ENCODE measurements around the gene ADGRL4.
"Not testable (repeated sequence)": the region's sequence is repeated elsewhere in the genome, so short reads cannot be mapped to it uniquely, and the experiment has no call there.

The ADGRL4 gene

DNA sequence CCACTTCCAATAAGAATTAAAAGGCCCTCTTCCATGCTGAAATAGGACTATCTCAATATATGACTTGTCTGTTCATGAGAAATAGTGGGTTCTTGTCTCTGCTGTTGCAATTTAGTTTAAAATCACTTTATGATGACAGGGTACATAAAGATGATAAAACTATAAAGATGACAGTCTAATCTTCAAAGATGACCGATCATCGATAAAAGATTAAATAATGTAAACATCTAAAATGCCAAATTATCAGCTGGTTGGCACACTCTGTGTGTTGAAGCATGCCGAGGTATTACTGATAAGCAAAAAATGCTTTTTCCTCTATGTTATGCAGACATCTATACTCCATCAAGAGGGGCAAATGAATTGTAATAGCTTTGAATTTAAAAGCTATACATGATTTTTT lies 89.5 kb downstream of the ADGRL4 start:
- no peak for DNase-seq (ENCODE audit: low spot score)

DNA sequence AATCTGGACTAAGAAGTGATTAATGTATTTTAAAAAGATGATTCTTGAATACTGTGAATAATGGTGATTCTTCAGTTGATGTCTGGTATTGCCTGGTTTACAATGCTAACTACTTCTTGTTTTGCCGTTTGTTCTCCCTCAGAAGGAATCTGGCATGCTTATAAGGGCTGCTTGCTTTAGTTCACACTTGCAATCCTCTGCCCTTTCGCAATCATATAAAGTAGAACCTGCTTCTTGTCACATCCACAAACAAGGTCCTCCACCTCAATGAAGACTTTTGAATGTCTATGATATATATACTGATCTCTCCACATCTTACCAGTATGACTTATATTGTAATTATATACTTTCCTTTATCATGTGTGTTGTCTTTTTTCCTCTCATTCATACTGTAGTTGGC lies 92.6 kb downstream of the ADGRL4 start:
- no peak for DNase-seq (ENCODE audit: low spot score)

DNA sequence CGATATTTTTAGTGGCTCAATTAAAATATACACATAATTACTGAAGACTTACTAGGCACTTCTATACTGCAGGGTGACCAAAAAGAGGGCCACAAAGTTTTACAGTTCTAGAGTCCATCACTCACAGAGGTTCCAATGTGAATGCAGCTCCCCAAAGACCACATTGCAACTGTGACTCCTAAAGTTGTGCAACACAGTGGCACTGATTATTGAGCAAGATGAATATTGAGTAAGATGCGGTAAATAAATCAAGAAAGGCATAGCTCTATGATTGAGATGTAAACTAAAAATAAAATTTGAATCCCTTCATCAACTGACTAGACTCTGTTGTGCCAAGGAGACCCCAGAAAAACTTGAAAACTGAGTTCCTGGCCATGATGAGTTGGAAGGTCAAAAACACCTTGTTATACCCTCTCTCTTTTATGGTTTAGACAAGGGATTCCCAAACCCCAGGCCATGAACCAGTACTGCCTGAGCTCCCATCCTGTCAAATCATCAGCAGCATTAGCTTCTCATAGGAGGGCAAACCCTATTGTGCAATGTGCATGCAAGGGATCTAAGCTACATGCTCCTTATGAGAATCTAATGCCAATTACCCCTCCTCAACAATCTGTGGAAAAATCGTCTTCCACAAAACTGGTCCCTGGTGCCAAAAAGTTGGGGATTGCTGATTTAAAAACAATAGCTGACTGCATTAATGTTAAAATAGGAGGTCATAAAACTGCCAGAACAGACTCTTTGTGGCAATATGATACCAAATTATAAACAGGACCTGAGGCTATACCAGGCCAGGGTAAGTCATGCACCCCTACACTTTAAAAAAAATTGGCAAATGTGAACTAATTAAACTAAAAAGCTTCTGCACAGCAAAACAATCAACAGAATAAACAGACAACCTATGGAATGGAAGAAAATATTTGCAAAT lies 94.3 kb downstream of the ADGRL4 start:
- no peak for DNase-seq (ENCODE audit: low spot score)

DNA sequence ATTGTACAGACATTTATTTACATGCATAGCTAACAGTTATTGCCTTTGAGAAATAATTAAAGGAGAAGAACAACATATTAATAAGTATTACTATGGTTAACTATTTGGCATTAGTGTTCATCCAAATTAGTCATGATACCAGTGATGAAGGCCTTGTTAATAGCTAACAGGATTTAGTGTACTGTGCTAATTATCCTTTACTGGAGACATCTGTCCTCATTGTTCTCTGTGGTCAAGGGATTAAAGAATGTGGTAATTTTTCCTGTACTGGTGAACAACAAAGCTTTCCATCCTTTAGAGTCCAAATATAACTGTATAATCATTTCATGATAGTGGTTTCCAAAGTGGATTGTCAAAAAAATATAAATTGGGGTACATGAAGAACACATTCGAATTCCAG lies 103.9 kb downstream of the ADGRL4 start:
- DNase-seq (ENCODE audit: low spot score) = no peak

DNA sequence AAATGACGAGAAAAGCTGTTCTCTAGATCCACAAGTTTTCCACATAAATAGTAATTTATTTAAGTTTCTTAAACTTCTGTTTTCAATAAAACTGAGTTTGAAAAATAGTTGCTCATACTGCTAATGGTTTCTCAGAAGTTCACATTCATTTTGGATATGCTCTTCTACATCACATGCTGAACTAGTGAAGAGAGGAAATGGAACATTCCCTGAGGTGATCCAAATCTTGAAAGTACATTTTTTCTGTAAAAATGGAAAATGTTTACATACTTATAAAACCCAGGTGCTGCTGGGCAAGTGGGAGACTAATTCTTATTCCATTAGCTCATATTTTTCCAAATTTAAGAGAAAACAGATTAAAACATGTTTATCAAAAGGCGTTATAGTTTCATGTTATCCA lies 111.7 kb downstream of the ADGRL4 start:
- DNase-seq (ENCODE audit: low spot score) = no peak

DNA sequence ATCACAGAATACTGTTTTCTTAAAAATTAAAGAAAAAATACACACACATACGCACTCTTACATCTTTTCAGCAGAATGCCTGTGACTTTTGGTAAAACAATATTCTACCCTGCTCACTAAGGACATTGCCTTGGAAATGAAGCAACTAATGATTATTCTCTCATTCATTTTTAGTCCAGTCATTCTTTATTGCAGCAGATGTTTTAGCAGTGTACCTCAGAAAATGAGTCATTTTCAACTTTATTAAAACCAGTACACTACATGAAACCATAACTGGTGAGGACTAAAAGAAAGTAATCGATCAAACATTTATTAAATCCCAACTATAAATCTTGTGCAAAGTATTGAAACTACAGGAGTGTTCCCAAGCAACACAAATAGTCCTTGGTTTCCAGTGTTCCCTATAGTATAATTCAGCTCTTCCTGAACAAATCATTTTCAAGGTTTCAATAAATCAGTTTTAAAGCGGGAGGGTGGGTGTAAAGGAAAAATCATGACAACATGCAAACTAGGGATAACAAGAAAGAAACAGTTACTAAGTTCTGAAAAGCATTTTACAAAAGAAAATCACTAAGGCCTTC lies 114.2 kb downstream of the ADGRL4 start:
- no peak for DNase-seq (ENCODE audit: low spot score)

DNA sequence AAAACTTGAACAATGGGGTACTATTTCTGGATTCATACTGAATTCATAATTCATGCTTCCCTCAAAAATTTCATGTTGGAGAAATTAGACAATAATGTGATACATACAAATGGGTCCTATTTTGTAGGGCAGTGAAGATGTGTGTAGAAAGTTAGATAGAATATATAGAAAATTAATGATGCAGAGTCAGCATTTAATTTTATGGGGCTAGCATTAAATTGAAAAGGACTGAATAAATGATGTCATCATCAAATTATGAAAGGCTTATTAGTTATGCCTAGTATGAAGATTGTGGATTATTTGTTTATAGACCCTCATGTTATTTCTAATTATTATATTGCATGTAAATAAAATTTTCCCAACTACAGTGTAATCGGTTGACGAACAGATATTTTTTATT lies 119.1 kb downstream of the ADGRL4 start:
- DNase-seq (ENCODE audit: low spot score) = no peak

DNA sequence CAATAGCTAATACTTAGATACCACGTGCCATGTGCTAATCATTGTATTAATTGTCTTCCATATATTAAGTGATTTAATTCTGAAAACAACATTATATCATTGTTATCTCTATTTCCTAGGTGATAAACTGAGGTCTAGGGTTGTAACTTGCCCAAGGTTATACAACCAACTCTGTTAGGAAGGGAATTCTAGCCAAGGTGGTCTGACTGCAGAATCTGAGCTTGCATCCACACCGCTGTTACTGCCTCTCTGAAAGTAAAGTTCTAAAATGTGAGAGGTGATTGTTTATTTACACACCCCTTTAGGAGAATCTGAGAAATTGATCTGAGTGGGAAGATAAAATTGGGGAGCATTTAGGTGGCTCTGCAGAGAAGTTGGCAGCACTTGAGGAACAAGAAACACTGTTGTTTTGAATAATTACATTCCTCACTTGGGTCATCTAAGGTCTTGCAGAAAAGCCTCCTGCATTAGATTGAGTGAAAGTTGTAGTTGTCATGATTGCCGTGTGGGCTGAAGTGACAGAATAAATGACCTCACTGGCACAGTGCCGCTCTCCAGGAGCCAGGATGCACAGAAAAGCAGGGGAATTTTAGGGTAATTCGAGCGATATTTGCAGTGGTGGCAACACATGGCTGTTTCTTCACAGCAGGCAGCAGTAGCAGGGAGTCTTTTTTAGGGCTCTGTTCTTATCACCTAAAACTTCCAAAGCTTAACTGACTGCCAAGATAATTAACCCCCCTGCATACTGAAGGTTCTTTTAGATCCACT lies 121.7 kb downstream of the ADGRL4 start:
- no peak for DNase-seq (ENCODE audit: low spot score)

DNA sequence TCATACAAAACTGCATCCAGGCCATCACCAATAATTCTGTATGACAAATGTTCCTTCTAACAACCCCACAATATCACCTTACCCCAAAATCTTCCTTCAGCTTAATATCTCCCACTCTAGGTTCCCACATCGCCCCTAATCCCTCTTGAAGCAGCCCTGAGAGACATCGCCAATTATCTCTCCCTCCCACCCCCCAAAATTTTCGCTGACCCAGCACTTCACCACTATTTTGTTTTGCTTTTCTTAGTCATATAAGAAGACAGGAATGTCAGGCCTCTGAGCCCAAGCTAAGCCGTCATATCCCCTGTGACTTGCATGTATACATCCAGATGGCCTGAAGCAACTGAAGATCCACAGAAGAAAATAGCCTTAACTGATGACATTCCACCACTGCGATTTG lies 126.3 kb downstream of the ADGRL4 start:
- no peak for DNase-seq (ENCODE audit: low spot score)

DNA sequence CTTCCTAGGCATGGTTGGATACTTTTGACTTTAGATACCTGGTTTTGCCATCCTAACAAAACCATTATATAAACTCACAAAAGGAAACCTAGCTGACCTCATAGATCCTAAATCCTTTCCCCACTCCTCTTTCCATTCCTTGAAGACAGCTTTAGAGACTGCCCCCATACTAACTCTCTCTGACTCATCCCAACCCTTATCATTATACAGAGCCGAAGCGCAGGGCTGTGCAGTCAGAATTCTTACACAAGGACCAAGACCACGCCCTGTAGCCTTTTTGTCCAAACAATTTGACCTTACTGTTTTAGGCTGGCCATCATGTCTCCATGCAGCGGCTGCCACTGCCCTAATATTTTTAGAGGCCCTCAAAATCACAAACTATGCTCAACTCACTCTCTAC lies 130.5 kb downstream of the ADGRL4 start:
- DNase-seq (ENCODE audit: low spot score) = not testable (repeated sequence)

DNA sequence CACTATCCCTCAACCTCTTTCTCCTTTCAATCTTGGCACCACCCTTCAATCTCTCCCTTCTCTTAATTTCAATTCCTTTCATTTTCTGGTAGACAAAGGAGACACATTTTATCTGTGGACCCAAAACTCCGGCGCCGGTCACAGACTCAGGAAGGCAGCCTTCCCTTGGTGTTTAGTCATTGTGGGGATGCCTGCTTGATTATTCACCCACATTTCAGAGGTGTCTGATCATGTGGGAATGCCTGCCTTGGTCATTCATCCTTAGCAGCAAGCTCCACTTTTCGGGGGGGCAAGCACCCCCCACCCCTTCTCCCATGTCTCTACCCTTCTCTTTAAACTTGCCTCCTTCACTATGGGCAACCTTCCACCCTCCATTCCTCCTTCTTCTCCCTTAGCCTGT lies 133.7 kb downstream of the ADGRL4 start:
- not testable (repeated sequence) for DNase-seq (ENCODE audit: low spot score)

DNA sequence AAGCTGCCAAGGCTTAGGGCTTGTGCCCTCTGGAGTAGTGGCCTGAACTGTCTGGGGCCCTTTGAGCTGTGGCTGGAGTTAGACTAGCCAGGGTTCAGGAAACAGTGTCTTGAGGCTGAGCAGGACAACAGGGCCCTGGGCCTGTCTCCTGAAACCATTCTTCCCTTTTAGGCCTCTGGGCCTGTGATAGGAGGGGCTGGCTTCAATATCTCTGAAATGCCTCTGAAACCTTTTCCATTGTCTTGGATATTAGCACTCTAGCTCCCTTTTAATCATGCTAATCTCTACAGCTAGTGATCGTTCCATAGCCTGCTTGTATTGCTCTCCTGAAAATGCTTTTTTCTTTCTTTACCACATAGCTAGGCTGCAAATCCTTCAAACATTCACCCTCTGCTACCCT lies 135.3 kb downstream of the ADGRL4 start:
- DNase-seq (ENCODE audit: low spot score) = no peak

DNA sequence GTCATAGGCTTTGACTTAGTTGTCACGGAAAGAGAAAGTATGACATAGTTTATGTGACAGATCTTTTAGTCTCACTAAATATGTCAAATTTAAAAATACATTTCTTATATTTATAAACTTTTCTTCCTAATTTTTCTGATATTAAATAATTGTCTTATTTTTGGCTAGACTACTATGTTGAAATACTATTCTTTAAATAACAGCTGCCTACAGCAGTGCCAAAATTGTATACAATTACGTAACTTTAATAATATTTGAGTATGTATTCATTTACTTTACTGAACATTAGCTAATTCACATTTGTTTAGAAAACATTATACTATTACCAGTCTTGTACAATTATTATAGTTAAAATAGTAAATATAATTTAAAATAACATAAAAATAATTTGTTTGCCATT lies 137.4 kb downstream of the ADGRL4 start:
- no peak for DNase-seq (ENCODE audit: low spot score)

DNA sequence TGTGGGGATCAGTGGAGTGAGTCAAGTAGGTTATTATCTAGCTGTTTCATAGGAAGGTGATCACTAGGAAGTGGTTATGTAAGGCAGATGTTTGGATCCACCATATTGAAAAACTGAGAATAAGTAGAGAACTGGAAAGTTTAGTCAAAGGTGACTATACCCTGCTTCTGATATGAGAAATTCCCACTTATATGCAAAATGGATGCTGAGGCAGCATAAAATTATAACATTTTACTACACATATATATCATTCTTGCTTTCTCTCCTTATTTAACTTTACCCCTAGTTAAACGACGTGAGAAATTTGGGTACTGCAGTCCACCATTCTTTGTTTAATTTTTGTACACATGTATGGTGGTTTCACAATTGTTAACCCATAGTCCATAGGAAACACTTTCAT lies 142.4 kb downstream of the ADGRL4 start:
- DNase-seq (ENCODE audit: low spot score) = no peak

DNA sequence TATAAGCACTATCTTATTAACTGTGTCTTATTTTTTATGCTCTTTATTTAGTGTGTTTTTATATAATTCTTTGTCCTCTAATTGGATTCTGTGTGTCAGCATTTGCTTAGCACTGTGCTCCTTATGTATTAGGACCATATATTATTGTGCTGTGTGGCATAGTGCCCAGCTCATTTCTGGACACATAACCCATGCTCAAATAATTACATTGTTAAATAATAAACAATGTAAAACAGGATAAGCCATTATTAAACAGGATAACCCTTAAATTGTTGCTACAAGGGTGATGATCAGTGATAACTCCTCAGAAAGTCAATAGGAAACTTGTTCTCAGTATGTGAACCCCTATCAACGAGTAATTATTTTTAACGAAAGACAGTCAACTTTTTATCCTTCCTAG lies 150.4 kb downstream of the ADGRL4 start:
- DNase-seq (ENCODE audit: low spot score) = no peak

DNA sequence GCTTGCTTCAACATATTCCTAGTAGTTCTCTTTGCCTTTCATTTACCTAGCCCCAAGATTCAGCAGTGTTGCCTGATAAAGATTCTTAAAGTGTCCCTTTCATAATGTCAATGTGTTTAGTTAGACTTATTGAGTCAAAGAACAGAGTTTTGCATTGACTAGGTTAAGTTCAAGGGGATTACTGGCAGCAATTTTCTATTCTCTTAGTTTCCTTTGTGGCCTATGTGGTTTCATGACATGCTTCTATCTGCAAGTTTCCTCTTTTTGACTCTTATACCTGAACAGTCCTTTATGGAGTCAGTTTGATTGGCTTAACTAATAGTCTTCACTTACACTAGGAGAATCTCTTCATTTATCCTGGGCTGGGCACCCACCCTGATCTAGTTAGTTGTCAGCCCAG lies 151.3 kb downstream of the ADGRL4 start:
- no peak for DNase-seq (ENCODE audit: low spot score)

DNA sequence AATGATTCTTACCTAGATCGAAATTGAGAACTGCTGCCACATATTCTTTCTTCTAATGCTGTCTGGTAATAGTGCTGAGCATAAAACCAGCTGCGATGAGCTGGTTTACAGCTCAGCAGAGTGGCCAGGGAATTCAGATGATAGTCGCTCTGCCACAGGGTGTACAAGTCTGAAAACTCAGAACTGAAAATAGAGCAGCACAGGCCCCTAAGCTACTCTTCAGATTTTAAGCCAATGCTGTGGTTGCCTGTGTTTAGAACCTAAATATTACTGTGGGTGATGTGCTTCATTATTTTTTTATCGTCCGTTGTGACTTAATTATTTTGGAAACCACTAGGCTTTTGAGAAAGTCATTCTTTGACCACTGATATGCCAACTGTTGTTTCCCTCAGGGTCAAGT lies 152.0 kb downstream of the ADGRL4 start:
- DNase-seq (ENCODE audit: low spot score) = no peak

DNA sequence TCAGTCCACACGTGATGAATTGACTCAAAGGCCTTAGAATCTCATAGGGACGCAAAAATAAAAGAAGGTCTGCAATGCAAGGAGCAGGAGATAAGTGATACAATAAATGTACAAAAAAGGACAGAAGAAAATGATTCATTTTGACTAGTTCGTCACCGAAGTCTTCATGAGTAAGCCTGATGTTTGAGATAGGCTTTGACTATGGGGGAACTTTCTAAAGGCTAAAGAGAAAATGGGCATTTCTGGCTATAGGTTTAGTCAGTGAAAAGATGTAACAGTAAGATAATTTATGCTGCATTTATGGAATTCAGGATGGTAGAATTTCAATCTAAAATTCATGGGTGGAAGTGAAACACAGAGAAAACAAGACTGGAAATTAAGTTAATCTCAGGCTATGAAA lies 163.0 kb downstream of the ADGRL4 start:
- DNase-seq (ENCODE audit: low spot score) = no peak

DNA sequence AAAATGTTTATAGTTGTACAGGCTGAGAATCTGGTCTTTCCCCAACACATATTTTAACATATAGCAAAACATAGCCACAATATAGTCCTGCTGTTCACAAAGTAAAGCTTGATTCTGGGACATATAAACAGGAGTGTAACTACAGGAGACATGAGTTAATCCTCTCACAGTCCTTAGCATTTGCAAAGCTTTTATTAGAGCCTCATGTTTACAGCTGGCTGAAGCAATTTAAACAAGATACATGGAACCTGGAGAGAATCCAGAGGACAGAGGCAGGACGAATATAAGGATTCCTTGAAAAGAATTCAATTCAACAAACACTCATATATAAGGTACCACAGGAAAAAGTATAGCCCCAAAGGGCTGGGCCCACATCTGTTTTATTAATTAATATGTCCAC lies 163.4 kb downstream of the ADGRL4 start:
- no peak for DNase-seq (ENCODE audit: low spot score)

DNA sequence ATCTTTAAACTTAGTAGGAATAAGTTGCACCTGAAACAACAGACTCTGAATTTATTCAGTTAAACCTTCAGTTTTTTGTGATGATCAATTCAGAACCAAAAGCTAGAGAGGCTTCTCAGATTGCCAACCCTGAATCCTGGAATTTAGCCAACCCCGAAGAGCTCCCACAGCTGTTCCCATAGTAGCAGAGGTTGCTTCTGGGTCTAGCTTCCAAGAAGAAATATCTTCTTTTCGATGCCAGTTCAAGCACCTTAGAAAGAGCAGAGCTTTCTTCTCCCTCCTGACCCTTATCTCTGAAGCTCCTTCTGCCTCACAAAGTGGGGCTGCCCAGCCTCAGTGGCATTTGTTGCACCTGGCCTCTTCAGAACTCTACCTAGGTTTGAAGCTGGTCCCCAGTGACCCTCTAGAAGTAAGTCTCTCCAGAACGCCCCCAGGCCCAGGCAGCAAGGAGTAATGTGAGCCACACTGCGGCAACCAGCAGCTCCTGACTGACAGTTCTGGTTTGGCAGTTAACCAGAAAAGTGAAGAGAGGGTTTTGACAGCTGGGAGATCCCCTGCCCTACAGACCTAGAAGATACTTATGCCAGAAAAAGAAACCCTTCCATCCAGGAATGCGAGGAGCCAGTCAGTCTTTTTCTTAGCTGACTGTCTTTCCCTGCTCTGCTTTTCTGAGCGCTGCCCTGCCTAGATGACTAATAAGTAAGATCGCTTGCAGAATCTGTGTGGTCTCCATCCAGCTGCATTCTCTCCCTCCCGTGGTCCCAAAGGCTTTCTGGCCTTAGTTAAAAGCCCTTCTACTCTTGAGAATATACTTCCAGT lies 165.9 kb downstream of the ADGRL4 start:
- DNase-seq (ENCODE audit: low spot score) = no peak
